ENCODE data around the gene SHANK3.

DNA sequence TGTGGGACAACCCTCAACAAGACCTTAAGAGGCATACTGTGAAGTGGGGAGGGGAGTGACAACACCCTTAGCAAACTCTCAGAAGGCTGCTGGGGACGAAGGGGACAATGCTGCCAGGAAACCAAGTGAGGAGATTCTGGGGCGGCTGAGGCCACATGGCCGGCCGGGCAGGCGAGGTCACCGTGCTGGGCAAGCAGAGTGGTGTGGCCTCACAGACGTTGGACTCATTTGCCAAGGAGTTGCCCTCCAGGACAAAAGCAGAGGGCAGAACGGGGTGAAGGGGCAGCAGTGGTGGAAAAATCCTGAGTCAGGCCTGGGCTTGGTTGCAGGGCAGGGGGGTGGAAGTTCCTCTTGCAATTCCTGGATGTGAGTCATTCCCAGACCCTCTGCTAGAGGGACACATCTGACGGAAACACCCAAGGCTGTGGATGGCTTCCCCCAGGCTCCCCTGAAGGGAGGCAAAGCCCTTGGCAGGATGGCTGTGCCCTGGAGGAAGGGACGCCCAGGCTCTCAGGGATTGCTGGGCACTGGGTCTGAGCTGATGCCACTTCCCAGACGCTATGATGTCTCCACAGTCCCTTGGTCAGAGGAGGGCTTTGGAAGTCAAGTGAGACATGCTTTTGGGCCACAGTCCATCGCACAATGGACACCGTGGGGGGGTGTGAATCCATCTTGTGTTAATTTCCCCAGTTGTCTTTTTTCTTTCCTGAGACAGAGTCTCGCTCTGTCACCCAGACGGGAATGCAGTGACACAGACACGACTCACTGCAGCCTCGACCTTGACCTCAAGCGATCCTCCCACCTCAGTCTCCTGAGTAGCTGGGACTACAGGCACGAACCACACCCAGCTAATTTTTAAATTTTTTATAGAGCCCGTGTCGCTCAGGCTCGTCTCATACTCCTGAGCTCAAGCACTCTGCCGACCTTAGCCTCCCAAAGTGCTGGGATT lies 16.2 kb upstream of the SHANK3 start:
- TF ChIP-seq, protein P1, sequence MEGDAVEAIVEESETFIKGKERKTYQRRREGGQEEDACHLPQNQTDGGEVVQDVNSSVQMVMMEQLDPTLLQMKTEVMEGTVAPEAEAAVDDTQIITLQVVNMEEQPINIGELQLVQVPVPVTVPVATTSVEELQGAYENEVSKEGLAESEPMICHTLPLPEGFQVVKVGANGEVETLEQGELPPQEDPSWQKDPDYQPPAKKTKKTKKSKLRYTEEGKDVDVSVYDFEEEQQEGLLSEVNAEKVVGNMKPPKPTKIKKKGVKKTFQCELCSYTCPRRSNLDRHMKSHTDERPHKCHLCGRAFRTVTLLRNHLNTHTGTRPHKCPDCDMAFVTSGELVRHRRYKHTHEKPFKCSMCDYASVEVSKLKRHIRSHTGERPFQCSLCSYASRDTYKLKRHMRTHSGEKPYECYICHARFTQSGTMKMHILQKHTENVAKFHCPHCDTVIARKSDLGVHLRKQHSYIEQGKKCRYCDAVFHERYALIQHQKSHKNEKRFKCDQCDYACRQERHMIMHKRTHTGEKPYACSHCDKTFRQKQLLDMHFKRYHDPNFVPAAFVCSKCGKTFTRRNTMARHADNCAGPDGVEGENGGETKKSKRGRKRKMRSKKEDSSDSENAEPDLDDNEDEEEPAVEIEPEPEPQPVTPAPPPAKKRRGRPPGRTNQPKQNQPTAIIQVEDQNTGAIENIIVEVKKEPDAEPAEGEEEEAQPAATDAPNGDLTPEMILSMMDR (conservative IDR thresholded peaks at IDR 0.05; ENCODE audit: low read length), result no peak
- TF ChIP-seq EZH2phosphoT487 (IDR thresholded peaks at IDR 0.05; ENCODE audit: borderline replicate concordance, low read depth, low read length), result no peak

Measured in OCI-LY7 (cell line).